Breast epithelium (tissue), 3 donors: ENCODE data around the gene TRIM46.
A peak's percentile ranks its signal among the peaks of the same experiment; 100 is the strongest.

ENCODE experiments used
- CTCF ChIP-seq, 3 donors: fragments of 450-650 bp; IDR thresholded peaks; one replicate each; pipeline ENCODE4 v1.5.1; 2016 to 2017; ENCODE audit warnings: antibody characterized with exemption in 3 of 3, mild to moderate bottlenecking in 3 of 3, moderate library complexity in 3 of 3
- POLR2A ChIP-seq: fragments of 450-650 bp; IDR thresholded peaks from one replicate; pipeline ENCODE4 v1.6.1; 2016; ENCODE audit warnings: antibody characterized with exemption, mild to moderate bottlenecking, moderate library complexity
- POLR2AphosphoS5 ChIP-seq, 3 donors: sonication (generic); formaldehyde crosslinking; IDR thresholded peaks; one replicate each; pipeline ENCODE4 v1.6.1; 2017; ENCODE audit warnings: antibody characterized with exemption in 3 of 3

- TF ChIP-seq CTCF (IDR thresholded peaks at IDR 0.05) (no peak), POLR2A (peak; percentile 81), POLR2AphosphoS5 (IDR thresholded peaks at IDR 0.05) (peak; percentile 66 to 95 (median 89))
Measured at GRCh38 chr1:155139895-155140629, 33.6 kb upstream of the TRIM46 start, which contains the start of gene DPM3.
